GM18499 (cell line): ENCODE data around the gene MLC1.

ENCODE experiments used
- ATAC-seq: cut with Tn5 transposase; IDR thresholded peaks from one replicate; pipeline ENCODE4 v1.9.1; 2021; ENCODE audit warnings: moderate number of reproducible peaks; ENCODE audit not compliant: insufficient read depth, unreplicated experiment

The MLC1 gene

GRCh38 chr22:50022171-50022819 is 62.9 kb downstream of the MLC1 start:
- no peak for ATAC-seq

DNA sequence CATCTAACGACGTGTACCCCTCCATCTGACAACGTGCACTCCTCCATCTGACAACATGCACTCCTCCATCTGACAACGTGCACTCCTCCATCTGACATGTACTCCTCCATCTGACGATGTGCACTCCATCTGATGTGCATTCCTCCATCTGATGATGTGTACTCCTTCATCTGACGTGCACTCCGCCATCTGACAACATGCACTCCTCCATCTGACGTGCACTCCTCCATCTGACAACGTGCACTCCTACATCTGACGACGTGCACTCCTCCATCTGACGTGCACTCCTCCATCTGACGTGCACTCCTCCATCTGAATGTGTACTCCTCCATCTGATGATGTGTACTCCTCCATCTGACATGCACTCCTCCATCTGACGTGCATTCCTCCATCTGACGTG is 64.6 kb downstream of the MLC1 start:
- ATAC-seq: no peak

DNA sequence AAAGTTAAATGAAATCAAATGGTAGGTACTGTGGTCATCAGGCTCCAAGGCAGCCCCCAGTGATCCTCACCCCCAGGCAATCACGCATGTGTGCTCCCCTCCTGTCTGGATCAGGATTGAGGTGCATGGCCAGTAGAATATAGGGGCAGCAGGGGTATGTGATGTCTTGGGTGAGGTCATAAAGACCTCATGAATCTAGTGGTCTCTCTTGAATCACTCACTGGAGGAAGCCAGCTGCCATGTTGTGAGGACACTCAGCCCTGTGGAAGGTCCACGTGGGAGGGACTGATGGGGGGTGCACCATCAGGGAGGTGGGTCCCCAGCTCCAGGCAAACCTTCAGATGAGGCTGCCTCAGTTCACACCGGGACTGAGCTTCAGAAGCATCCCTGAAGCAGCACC is 65.9 kb downstream of the MLC1 start:
- ATAC-seq: no peak

DNA sequence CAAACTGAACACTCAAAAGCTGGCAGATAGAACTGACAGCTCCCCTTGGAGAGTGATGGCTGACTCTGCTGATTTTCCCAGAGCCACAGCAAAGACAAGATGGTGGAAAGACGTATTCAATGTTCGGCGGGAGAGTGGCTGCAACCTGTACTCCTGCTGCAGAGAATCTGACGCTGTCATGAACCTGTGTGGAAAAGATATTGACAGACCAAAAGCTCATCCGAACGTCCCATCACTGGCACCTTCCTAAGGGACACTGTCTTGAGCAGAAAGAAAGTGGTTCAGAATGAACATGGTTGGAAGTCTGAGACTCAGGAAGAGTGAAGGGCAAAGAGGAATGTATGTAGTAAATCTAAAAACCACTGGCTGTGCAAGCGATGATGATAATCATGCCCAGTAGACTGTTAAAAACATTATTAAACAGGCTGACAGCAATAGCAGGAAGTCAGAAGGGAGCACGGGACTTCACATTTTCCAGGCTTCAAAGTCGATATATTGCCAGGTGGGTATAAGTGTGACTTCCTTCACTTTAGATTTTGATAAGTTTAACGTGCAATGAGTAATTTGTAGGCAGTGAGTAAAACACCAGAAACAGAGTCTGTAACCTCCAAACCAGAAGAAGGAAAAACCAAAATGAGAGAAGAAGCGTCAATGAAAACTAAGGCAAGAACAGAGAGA is 66.5 kb downstream of the MLC1 start:
- no peak for ATAC-seq

- ATAC-seq: no peak
Observed at GRCh38 chr22:50017701-50018224, 67.5 kb downstream of the MLC1 start.

- ATAC-seq: no peak
Observed at GRCh38 chr22:50016988-50017700, 68.1 kb downstream of the MLC1 start.

DNA sequence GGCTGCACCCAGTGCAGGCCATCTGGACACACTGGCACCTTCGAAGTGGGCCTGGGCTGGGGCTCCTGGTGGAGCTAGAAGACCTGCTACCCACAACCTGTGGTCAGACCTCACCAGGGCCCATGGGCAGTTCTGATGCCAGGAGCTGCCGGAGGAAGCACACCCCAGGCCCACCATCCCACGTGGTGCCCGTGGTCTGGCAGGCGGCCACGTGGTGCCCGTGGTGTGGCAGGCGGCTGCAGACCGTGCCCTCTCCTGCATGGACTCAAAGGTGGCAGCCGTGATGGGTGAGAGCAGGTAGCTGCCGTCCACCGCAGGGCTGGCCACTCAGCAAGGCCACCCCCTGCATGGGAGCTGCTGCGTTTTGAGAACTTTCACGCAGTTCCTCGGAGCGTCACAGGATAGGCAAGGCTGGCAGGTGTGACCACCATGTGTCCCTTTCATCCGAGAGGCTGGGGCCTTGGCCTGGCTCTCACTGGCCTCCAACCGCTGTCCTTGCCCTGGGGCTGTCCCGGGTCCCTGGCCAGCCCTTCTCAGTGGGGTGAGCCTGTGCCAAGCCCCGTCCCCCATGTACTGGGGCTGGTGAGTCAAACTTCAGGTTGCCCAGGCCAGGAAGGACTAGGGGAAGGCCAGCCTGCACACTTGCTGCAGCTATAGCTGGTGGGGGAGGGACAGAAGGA is 68.8 kb downstream of the MLC1 start:
- no peak for ATAC-seq

GRCh38 chr22:50015451-50016307 is 69.5 kb downstream of the MLC1 start:
- no peak for ATAC-seq

GRCh38 chr22:50014655-50015401 is 70.4 kb downstream of the MLC1 start:
- ATAC-seq: no peak

DNA sequence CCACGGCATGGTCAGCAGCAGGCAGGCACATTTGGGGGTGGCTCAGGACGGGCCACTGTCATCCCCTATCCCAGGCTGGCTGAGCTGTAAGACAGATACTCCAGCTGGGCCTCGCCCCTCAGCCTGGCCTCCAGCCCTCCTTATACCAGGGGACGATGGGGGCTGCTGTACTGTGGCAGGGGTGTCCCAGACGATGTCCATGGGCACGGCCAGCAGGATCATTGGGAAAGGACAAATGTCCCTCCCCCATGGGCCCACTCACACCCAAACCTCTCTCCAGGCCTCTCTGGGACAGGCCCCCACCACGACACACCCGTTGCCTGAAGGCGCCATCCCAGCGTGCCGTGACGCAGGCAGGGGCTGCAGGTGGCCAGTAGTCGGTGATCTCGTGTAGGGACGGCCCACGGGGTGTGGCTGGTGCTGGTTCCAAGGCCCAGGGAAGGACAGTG is 71.1 kb downstream of the MLC1 start:
- no peak for ATAC-seq

- ATAC-seq: no peak
Observed at GRCh38 chr22:50012211-50013181, 72.7 kb downstream of the MLC1 start, which contains the start of gene IL17REL. Gene IL17REL, minus strand, starts transcription at chr22:50012765. Its CDS starts 119 bp downstream, at chr22:50012646.

DNA sequence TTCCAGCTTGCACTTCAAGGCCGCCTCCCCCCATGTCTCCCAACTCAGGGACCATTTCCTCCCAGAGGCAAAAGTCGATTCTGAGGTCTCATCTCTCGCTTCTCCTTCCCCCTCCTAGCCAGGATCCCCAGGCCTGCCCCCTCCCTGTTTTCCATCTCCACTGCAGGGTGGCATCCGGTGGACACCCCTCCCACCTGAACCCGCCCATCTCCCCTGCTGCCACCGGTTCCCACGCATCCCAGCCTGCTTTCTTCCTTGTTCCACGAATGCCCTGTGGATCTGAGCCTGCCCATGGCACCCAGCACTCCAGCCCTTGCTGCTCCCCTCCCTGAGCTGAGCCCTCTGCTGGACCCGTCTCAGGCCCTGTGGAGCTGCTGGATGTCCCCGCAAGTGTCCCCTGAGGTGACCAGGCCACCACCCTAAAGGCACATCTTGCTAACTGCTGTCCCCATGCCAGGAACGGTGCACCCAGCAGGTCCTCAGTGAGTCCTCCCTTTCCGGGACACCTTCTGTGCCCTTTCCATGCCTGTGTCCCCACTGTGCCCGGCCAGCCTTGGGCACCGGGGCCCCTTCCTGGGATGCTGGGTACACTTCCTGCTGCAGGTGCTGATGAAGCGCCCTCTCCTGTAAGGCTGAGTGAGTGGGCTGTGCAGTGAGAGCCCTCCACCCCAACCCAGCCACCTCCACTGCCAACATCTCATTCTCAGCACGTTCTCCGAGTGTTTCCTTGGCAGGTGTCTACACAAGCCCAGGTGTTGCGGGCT is 73.6 kb downstream of the MLC1 start:
- ATAC-seq: no peak

- ATAC-seq: no peak
Observed at GRCh38 chr22:50010676-50011446, 74.4 kb downstream of the MLC1 start.

GRCh38 chr22:50009765-50010675 is 75.2 kb downstream of the MLC1 start:
- no peak for ATAC-seq
